GM21723 (cell line): Measurements from ENCODE around the gene NCOA7.

Experiments
- ATAC-seq: cut with Tn5 transposase; IDR thresholded peaks from one replicate; pipeline ENCODE4 v1.9.1; 2021; ENCODE audit warnings: mild to moderate bottlenecking, moderate library complexity; ENCODE audit not compliant: unreplicated experiment

NCOA7 gene, protein sequence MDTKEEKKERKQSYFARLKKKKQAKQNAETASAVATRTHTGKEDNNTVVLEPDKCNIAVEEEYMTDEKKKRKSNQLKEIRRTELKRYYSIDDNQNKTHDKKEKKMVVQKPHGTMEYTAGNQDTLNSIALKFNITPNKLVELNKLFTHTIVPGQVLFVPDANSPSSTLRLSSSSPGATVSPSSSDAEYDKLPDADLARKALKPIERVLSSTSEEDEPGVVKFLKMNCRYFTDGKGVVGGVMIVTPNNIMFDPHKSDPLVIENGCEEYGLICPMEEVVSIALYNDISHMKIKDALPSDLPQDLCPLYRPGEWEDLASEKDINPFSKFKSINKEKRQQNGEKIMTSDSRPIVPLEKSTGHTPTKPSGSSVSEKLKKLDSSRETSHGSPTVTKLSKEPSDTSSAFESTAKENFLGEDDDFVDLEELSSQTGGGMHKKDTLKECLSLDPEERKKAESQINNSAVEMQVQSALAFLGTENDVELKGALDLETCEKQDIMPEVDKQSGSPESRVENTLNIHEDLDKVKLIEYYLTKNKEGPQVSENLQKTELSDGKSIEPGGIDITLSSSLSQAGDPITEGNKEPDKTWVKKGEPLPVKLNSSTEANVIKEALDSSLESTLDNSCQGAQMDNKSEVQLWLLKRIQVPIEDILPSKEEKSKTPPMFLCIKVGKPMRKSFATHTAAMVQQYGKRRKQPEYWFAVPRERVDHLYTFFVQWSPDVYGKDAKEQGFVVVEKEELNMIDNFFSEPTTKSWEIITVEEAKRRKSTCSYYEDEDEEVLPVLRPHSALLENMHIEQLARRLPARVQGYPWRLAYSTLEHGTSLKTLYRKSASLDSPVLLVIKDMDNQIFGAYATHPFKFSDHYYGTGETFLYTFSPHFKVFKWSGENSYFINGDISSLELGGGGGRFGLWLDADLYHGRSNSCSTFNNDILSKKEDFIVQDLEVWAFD

DNA sequence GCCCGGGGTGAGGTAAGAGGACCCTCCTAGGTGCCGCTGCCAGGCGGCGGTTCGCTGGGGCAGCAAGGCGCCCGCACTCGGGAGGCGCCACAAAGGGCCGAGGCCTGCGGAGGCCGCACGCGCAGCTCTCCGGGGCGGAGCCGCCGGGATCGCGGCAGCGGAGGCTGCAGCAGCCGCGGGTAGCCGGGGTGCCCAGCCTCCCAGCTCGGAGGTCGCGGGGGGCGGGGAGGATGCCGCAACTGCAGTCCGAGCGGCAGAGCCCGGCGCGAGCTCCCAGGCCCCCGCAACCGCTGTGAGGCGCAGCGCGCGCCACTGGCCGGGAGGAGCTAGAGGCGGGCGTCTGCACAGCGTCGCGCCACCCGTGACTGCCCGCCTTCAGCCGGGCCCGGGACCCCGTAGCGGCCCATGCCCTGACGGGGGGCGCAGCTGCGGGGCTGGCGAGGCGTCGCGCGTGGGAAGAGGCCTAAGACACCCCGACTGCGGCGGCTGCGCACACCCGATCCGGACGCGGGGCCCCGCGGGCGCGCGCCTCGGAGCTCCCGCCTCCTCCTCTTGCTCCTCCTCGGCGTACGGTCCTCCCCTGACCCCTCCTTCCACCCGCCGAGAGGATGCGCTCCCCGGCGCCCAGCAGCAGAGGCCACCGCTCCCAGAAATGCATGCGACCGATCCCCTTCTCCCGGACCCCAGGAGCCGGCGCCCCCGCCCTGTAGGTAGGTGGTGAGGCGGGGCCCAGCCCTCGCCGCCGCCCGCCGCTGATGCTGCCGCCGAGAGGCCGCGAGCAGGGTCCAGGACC is at the start of gene NCOA7:
Gene NCOA7, plus strand, starts transcription at position 603 of the 793 bp plus-strand sequence. CDS start 24,395 bp downstream, outside the sequence.
- peak; percentile 77 for ATAC-seq

DNA sequence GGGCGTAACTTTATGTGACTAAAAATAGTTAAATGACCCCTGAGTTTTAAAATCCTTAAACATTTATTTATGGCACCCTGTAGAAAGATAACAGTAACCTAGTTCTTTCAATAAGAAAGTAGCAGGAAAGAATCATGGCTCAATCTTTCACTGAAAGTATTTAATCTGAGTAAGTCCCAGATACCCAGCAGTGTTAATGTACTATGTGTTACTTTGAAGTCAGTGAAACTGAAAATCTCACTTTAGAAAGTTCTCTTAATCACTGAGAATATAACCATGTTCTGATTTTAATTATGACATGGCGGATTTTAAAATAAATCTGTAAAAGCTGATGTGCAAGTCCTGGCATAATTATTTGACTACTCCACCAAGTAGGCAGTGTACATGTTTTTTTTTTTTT is 49.4 kb upstream of the NCOA7 start:
- ATAC-seq: no peak

DNA sequence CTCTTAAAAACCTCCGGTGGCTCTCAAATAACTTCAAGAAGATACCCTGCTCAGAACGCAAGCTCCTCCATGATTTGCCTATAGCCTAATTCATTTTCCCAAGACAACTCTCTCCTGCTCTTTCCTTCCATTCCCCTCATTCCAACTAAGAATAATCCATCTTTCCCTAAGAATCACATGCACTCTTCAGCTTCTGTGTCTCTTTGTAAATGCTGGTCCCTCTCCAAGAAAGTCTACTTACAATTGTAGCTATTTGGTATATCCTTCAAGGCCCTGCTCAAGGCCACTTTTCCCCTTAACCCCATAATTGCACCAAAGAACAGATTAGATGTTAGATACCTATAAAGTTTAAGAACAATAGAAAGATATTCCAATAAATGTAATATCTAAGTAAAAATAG is 48.7 kb upstream of the NCOA7 start:
- no peak for ATAC-seq

GRCh38 chr6:125742464-125743120 is 48.2 kb upstream of the NCOA7 start:
- ATAC-seq: no peak

- no peak for ATAC-seq
These were observed 47.2 kb upstream of the NCOA7 start for GRCh38 chr6:125743604-125744003.

DNA sequence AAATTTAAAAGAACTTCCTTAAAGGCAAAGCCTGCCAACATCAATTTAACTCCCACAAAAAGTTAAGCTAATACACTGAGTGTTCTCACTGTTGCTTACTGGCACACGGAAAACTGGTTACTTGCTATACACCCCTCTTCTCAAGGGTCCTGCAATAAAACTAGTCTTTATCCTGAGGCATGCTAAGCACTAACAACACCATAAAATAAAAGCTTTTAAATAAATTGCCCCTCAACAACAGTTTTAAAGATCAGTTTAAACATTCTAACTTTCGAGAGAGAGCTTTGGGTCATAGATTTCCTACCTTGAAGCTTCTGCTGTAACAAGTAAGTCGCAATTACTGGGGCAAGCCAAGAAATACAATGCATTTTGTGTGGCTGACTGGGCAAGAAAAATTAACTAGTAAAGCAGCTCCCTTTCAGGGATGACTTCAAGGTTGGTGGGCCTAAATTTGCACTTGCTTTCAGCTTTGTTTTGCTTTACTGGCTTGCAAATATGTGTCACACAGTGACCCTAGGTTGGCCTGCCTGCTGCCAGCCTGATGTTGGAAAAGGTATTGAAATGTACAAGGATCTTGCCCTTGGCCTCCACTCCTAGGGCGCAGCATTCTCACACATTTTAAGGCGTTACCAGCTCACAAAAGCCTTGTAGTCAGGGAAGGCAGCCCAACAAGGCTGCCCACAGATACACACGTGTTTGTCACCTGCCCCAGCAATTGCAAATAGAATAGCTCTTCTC is 45.3 kb upstream of the NCOA7 start:
- ATAC-seq: no peak

- no peak for ATAC-seq
These were observed 44.7 kb upstream of the NCOA7 start for GRCh38 chr6:125746019-125746414.

- peak; percentile 64 for ATAC-seq
These were observed 43.8 kb upstream of the NCOA7 start for GRCh38 chr6:125746731-125747588.

- ATAC-seq: no peak
These were observed 43.0 kb upstream of the NCOA7 start for GRCh38 chr6:125747589-125748405.

GRCh38 chr6:125748406-125749172 is 42.2 kb upstream of the NCOA7 start:
- no peak for ATAC-seq

- ATAC-seq: peak; percentile 83
These were observed 41.4 kb upstream of the NCOA7 start, which contains the start of gene HEY2 for GRCh38 chr6:125749173-125749864. TSS of gene HEY2 (plus strand) at chr6:125749632. CDS start at chr6:125749777, 145 bp downstream.

- ATAC-seq: no peak
These were observed 40.7 kb upstream of the NCOA7 start for GRCh38 chr6:125749865-125750691.

- no peak for ATAC-seq
These were observed 39.9 kb upstream of the NCOA7 start for GRCh38 chr6:125750692-125751333.

DNA sequence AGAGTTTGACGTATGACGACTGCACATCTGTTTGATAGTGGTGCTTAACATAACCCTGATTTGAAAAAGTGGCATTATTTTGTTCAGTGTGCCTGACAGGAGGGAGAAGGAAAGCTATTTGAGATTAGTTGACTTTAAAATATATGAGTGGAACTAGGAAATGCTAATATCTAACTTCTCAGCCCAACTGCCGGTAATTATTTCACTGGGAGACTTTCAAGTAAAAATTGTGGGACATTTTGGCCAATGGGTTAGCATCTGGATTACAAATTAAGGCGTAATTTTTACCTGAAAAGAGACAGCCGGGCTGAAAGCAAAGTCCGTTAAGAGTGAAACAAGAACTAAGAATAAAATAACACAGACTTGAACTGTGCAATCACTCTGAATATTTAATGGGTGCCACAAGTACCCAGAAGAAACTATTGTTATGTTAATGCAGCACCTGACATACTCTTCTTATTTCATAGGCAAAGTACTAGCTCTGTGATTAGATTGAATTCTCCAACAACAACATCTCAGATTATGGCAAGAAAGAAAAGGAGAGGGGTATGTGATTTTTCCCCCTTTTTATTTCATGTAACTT is 39.3 kb upstream of the NCOA7 start:
- no peak for ATAC-seq

GRCh38 chr6:125752773-125753172 is 38.0 kb upstream of the NCOA7 start:
- ATAC-seq: no peak
